Suprapubic skin (tissue), 4 donors: ENCODE measurements around the gene NLRP7. TPM values are rescaled to one million over a fixed set of nuclear protein-coding genes. Genes with fewer than 3 reads are reported as not detected.
"Not testable (repeated sequence)": the region's sequence is repeated elsewhere in the genome, so short reads cannot be mapped to it uniquely, and the experiment has no call there.

Experiments used
- DNase-seq, 2 donors: peaks; one replicate each; pipeline ENCODE4 v3.0.0-alpha.2; 2019; ENCODE audit warnings: low spot score in 2 of 2
- H3K27ac ChIP-seq: fragments of 200-600 bp; sonication (generic); one replicate; pipeline ENCODE4 v1.5.1; 2019
- H3K27me3 ChIP-seq: fragments of 200-600 bp; sonication (generic); one replicate; pipeline ENCODE4 v1.5.1; 2019
- H3K36me3 ChIP-seq: fragments of 200-600 bp; sonication (generic); one replicate; pipeline ENCODE4 v1.5.1; 2019
- H3K4me1 ChIP-seq: fragments of 200-600 bp; sonication (generic); one replicate; pipeline ENCODE4 v1.5.1; 2019
- H3K4me3 ChIP-seq: fragments of 200-600 bp; sonication (generic); one replicate; pipeline ENCODE4 v1.5.1; 2019; ENCODE audit warnings: mild to moderate bottlenecking
- H3K9me3 ChIP-seq: fragments of 200-600 bp; sonication (generic); one replicate; pipeline ENCODE4 v1.5.1; 2019
- CTCF ChIP-seq, 2 donors: fragments of 200-600 bp in 1 of 2; fragments of 450-650 bp in 1 of 2; sonication (generic) in 1 of 2; IDR thresholded peaks; one replicate each; pipeline ENCODE4 v1.5.1; 2016 to 2019; ENCODE audit warnings: antibody characterized with exemption in 2 of 2, mild to moderate bottlenecking in 1 of 2, moderate library complexity in 1 of 2
- EP300 ChIP-seq: sonication (generic); formaldehyde crosslinking; IDR thresholded peaks from one replicate; pipeline ENCODE4 v1.6.1; 2017; ENCODE audit warnings: antibody characterized with exemption
- POLR2A ChIP-seq, 2 donors: fragments of 450-650 bp; IDR thresholded peaks; one replicate each; pipeline ENCODE4 v1.6.1; 2017; ENCODE audit warnings: antibody characterized with exemption in 2 of 2, mild to moderate bottlenecking in 2 of 2, moderate library complexity in 2 of 2
- POLR2AphosphoS5 ChIP-seq, 3 donors: sonication (generic); formaldehyde crosslinking; IDR thresholded peaks; one replicate each; pipeline ENCODE4 v1.6.1; 2017; ENCODE audit warnings: antibody characterized with exemption in 3 of 3
- WGBS: methylation state at CpG from one replicate; pipeline ENCODE4 v1.1.5; 2018; 5-methylcytosine and 5-hydroxymethylcytosine counted together
- total RNA-seq, 4 donors: library from RNA; depleted of rRNA; stranded (reverse); fragments of >200 nt; gene quantifications; one replicate each; pipeline ENCODE4 v1.1.0, GENCODE V29; 2016

NLRP7 gene
- total RNA-seq, 4 donors from 2014 or later = not detected

GRCh38 chr19:54923276-54923675, 24.1 kb downstream of the NLRP7 start:
- peaks cover 9% of the 10 kb centered on the region for H3K9me3 ChIP-seq
- H3K36me3 ChIP-seq = no peaks in the 10 kb centered on the region
- H3K4me3 ChIP-seq = no peak overlapping the region
- DNase-seq = no peak
- TF ChIP-seq POLR2A (IDR thresholded peaks at IDR 0.05) = no peak
- no peak for TF ChIP-seq CTCF (IDR thresholded peaks at IDR 0.05)
- no peak for TF ChIP-seq EP300
- no peak for TF ChIP-seq POLR2AphosphoS5 (IDR thresholded peaks at IDR 0.05)
- H3K4me1 ChIP-seq = no peaks in the 10 kb centered on the region
- no peaks in the 10 kb centered on the region for H3K27me3 ChIP-seq
- WGBS = 64% methylated on average over 9 of the region's 9 CpGs
- no peak overlapping the region for H3K27ac ChIP-seq

DNA sequence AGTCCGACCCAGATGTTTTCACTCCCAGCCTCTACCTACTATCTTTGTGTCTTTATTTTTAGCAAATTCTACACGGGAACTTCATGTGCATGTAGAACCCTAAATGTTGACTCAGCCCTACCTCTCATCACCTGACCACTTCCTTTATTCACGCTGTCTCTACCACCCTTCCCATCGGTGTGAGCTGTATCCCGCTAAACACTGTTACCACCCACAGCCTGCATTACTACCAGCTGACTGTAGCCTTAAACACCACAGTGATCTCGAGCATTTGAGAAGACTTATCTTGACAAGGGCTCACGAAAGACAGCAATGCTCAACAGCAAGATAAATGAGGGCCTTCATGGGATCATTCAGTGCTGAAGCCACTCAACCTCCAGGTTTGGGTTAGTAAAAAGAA, 26.2 kb downstream of the NLRP7 start:
- no peak for TF ChIP-seq POLR2A (IDR thresholded peaks at IDR 0.05)
- no peak for TF ChIP-seq CTCF (IDR thresholded peaks at IDR 0.05)
- 57% methylated on average over 7 of the region's 7 CpGs for WGBS
- Histone ChIP-seq H3K4me1 (no peaks in the 10 kb centered on the region), H3K27ac (no peak overlapping the region), H3K4me3 (no peak overlapping the region), H3K27me3 (no peaks in the 10 kb centered on the region), H3K36me3 (no peaks in the 10 kb centered on the region), H3K9me3 (no peaks in the 10 kb centered on the region)
- no peak for DNase-seq

DNA sequence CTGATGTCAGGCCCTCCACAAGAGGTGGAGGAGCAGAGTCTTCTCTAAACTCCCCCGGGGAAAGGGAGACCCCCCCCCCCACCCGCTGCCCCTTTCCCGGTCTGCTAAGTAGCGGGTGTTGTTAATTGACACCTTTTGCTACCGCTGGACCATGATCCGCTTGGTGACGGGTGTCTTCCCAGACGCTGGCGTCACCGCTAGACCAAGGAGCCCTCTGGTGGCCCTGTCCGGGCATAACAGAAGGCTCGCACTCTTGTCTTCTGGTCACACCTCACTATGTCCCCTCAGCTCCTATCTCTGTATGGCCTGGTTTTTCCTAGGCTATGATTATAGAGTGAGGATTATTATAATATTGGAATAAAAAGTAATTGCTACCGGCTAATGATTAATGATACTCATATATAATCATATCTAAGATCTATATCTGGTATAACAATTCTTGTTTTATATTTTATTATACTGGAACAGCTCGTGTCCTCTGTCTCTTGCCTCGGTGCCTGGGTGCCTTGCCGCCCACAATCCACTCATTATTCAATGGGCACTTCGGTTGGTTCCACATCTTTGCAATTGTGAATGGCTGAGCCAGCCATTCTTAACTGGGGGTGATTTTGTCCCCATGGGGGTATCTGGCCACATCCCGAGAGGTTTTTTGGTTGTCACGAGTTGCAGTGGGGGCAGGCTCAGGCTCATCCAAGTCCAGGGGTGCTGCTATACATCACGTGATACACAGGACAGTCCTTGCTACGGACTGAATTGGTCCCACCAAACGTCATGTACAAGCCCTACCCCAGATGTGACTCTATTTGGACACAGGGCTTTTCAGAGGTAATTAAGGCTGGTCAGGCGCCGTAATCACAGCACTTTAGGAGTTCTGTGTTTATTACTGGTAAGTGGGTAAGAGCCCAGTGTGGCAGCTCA, 27.4 kb downstream of the NLRP7 start:
- H3K4me3 ChIP-seq, H3K4me1 ChIP-seq, H3K9me3 ChIP-seq, H3K36me3 ChIP-seq, H3K27ac ChIP-seq, H3K27me3 ChIP-seq, DNase-seq: not testable (repeated sequence)
- 52% methylated on average over 13 of the region's 24 CpGs for WGBS
- peak in 1 of 2 donors; percentile 15 for TF ChIP-seq CTCF (IDR thresholded peaks at IDR 0.05)

- no peak for DNase-seq
- TF ChIP-seq POLR2AphosphoS5 (IDR thresholded peaks at IDR 0.05) (no peak), POLR2A (IDR thresholded peaks at IDR 0.05) (no peak), EP300 (no peak), CTCF (IDR thresholded peaks at IDR 0.05) (no peak)
- 84% methylated on average over 9 of the region's 9 CpGs for WGBS
Observed at GRCh38 chr19:54918499-54918898, 28.8 kb downstream of the NLRP7 start.

GRCh38 chr19:54916822-54917221, 30.5 kb downstream of the NLRP7 start:
- Histone ChIP-seq H3K4me1 (no peaks in the 10 kb centered on the region), H3K27ac (no peak overlapping the region), H3K27me3 (peaks cover 4% of the 10 kb centered on the region), H3K36me3 (no peaks in the 10 kb centered on the region), H3K4me3 (no peak overlapping the region), H3K9me3 (no peaks in the 10 kb centered on the region)
- WGBS = 69% methylated on average over 10 of the region's 11 CpGs
- DNase-seq = no peak
- TF ChIP-seq EP300 (no peak), POLR2AphosphoS5 (IDR thresholded peaks at IDR 0.05) (no peak), CTCF (IDR thresholded peaks at IDR 0.05) (no peak), POLR2A (IDR thresholded peaks at IDR 0.05) (no peak)

More at GRCh38 chr19:54918499-54918898, 28.8 kb downstream of the NLRP7 start:
- H3K27ac ChIP-seq = no peak overlapping the region
- H3K36me3 ChIP-seq = no peaks in the 10 kb centered on the region
- no peak overlapping the region for H3K4me3 ChIP-seq
- peaks cover 4% of the 10 kb centered on the region for H3K27me3 ChIP-seq
- H3K9me3 ChIP-seq = no peaks in the 10 kb centered on the region
- no peaks in the 10 kb centered on the region for H3K4me1 ChIP-seq

DNA sequence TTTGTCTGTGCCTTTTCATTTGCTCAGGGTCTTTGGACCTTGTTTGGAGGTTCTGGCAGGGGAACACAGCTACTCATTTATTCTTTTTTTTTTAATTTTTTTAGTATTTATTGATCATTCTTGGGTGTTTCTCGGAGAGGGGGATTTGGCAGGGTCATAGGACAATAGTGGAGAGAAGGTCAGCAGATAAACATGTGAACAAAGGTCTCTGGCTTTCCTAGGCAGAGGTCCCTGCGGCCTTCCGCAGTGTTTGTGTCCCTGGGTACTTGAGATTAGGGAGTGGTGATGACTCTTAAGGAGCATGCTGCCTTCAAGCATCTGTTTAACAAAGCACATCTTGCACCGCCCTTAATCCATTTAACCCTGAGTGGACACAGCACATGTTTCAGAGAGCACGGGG, 39.4 kb downstream of the NLRP7 start:
- not testable (repeated sequence) for H3K36me3 ChIP-seq, DNase-seq, H3K9me3 ChIP-seq, H3K4me3 ChIP-seq, H3K4me1 ChIP-seq, H3K27ac ChIP-seq, H3K27me3 ChIP-seq
- 77% methylated on average over 5 of the region's 5 CpGs for WGBS
